ENCODE results near the gene JAZF1. TPM values are rescaled to one million over a fixed set of nuclear protein-coding genes. Genes with fewer than 3 reads are reported as not detected.

Gene JAZF1
- total RNA-seq, 1 experiment from 2014 or later: 9.1 TPM

DNA sequence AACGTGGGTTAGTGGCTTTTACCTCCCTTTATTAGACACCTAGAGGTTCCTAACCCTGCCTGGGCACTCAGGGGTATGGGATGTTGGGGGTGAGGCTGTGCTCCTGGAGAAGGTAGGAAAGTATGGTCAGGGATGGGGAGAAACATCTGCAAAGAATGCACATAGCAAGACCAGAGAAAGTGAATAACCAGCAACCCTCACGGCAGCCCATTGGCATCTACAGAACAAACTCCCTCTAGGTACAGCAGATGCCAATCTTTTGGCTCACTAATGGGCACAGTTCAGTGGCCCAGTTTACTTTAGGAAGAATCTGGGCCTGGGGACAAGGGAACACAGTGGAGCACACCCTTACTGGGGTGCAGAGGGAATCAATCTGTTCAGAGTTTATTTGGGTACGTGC lies 143.9 kb downstream of the JAZF1 start:
- WGBS (ENCODE audit: extremely low coverage, insufficient read length, low lambda C conversion rate): no CpG with 5 or more reads among the region's 3 CpGs
- no peaks in the 10 kb centered on the region for H3K36me3 Mint-ChIP-seq (ENCODE audit: insufficient read depth in 1 of 3, low read depth in 3 of 3)
- no peak overlapping the region for H2BK20ac ChIP-seq (ENCODE audit: low read depth, low read length, poor library complexity, severe bottlenecking)
- H3K79me1 ChIP-seq (ENCODE audit: insufficient read depth, low read depth, low read length, poor library complexity, severe bottlenecking): no peaks in the 10 kb centered on the region
- H3K18ac ChIP-seq (ENCODE audit: insufficient read length, low read depth, low read length): no peak overlapping the region
- H3K27me3 ChIP-seq (ENCODE audit: insufficient read depth, low read length): no peaks in the 10 kb centered on the region
- H2BK12ac ChIP-seq (ENCODE audit: insufficient read length, low read depth, low read length): no peak overlapping the region
- no peak overlapping the region for H2BK5ac ChIP-seq (ENCODE audit: insufficient read length, low read length)
- H3K9me3 Mint-ChIP-seq: no peaks in the 10 kb centered on the region
- H3K27me3 Mint-ChIP-seq (ENCODE audit: low read depth): peaks cover 6% of the 10 kb centered on the region
- no peak overlapping the region for H4K8ac ChIP-seq (replicated peaks; ENCODE audit: insufficient read length, low read depth, low read length)
- no peak overlapping the region for H3K27ac ChIP-seq (ENCODE audit: insufficient read length, low read depth, low read length)
- no peak overlapping the region for H2AK5ac ChIP-seq (ENCODE audit: insufficient read length, low read length)
- peaks cover 2% of the 10 kb centered on the region; the same call in 1 of the 2 replicates for H3K4me1 ChIP-seq (ENCODE audit: insufficient read depth, low read length)
- H3K79me2 ChIP-seq (ENCODE audit: insufficient read depth, low read length): no peaks in the 10 kb centered on the region
- TF ChIP-seq CTCF (conservative IDR thresholded peaks at IDR 0.05): no peak
- no peak overlapping the region for H3K4me3 Mint-ChIP-seq
- no peak overlapping the region for H4K91ac ChIP-seq (ENCODE audit: insufficient read length, low read depth, low read length)
- H3K9me3 ChIP-seq (ENCODE audit: control insufficient read depth, low read depth, low read length): no peaks in the 10 kb centered on the region
- no peak overlapping the region for H3K27ac Mint-ChIP-seq
- H2BK15ac ChIP-seq (ENCODE audit: low read depth, low read length): no peak overlapping the region
- no peak overlapping the region for H3K56ac ChIP-seq (ENCODE audit: insufficient read length, low read depth, low read length)
- no peak for DNase-seq
- H3K4me2 ChIP-seq (ENCODE audit: insufficient read depth, insufficient read length, low read length): no peak overlapping the region
- no peak overlapping the region for H3K23ac ChIP-seq (ENCODE audit: insufficient read length, low read depth, low read length)
- no peak overlapping the region for H3K14ac ChIP-seq (ENCODE audit: insufficient read depth, low read length)
- H3K4ac ChIP-seq (ENCODE audit: low read depth, low read length): no peak overlapping the region
- no peak overlapping the region for H4K5ac ChIP-seq (ENCODE audit: insufficient read length, low read depth, low read length)
- no peak overlapping the region for H2BK120ac ChIP-seq (ENCODE audit: low read depth, low read length, poor library complexity, severe bottlenecking)
- H3K4me1 Mint-ChIP-seq: peaks cover 18 to 35% of the 10 kb centered on the region in 2 experiments
- no peak overlapping the region for H3K9ac ChIP-seq (ENCODE audit: extremely low read depth, insufficient read length, low read length)
- no peaks in the 10 kb centered on the region for H4K20me1 ChIP-seq (ENCODE audit: control insufficient read depth, insufficient read depth, insufficient read length)
- no peaks in the 10 kb centered on the region for H3K23me2 ChIP-seq (ENCODE audit: insufficient read length, low read depth, low read length, poor library complexity, severe bottlenecking)
- no peak overlapping the region for H2AFZ ChIP-seq (ENCODE audit: low read length)
- no peak overlapping the region for H3T11ph ChIP-seq (ENCODE audit: low read length)
